Aorta (tissue), 5 donors: ENCODE results near the gene STIM1. TPM values are rescaled to one million over a fixed set of nuclear protein-coding genes. Genes with fewer than 3 reads are reported as not detected.
A peak's percentile ranks its signal among the peaks of the same experiment; 100 is the strongest.

Experiments used
- ATAC-seq: fragments of 200-7000 bp; cut with Tn5 transposase; one replicate; pipeline ENCODE4 v1.9.1; 2022; ENCODE audit warnings: moderate library complexity; ENCODE audit not compliant: low FRiP score
- DNase-seq, 2 donors: peaks; one replicate each; pipeline ENCODE4 v3.0.0-alpha.2; 2020
- H3K27ac ChIP-seq, 2 donors: one replicate each; pipeline ENCODE4 v1.5.1; 2013; ENCODE audit warnings: low read length in 2 of 2, mild to moderate bottlenecking in 2 of 2, moderate library complexity in 2 of 2, control low read depth in 1 of 2, inconsistent platforms in 1 of 2, low read depth in 1 of 2
- H3K27me3 ChIP-seq, 2 donors: one replicate each; pipeline ENCODE4 v1.6.1; 2013; ENCODE audit warnings: control low read depth in 1 of 2, low read length in 1 of 2, mild to moderate bottlenecking in 1 of 2, moderate library complexity in 1 of 2; ENCODE audit not compliant: insufficient read depth in 2 of 2, control insufficient read depth in 1 of 2
- H3K36me3 ChIP-seq, 2 donors: one replicate each; pipeline ENCODE4 v1.6.1; 2013; ENCODE audit warnings: control low read depth in 1 of 2, low read length in 1 of 2, mild to moderate bottlenecking in 1 of 2; ENCODE audit not compliant: insufficient read depth in 2 of 2, control insufficient read depth in 1 of 2
- H3K4me1 ChIP-seq, 2 donors: one replicate each; pipeline ENCODE4 v1.6.1; 2013; ENCODE audit warnings: low read length in 2 of 2, control low read depth in 1 of 2, mild to moderate bottlenecking in 1 of 2, moderate library complexity in 1 of 2; ENCODE audit not compliant: insufficient read depth in 2 of 2, control insufficient read depth in 1 of 2
- H3K4me3 ChIP-seq, 2 donors: one replicate each; pipeline ENCODE4 v1.5.1; 2013; ENCODE audit warnings: low read length in 2 of 2, control low read depth in 1 of 2, mild to moderate bottlenecking in 1 of 2
- H3K9me3 ChIP-seq: one replicate; pipeline ENCODE4 v1.6.1; 2013; ENCODE audit warnings: mild to moderate bottlenecking, low read length; ENCODE audit not compliant: control insufficient read depth
- WGBS, 2 donors: extraction: QIAGEN DNeasy Blood & Tissue Kit; methylation state at CpG; one replicate each; pipeline ENCODE4 v1.1.7; 2013; 5-methylcytosine and 5-hydroxymethylcytosine counted together
- intact Hi-C, 2 donors: fragments of 100-400 bp; cut with DNase I; formaldehyde crosslinking; loops; one replicate each; pipeline versions ENCODE4 v1.14.2 to v1.15.0; 2022
- polyA plus RNA-seq, 2 donors: library from polyadenylated mRNA; stranded (reverse); fragments of 200-250 nt; gene quantifications; one replicate each; pipeline ENCODE4 v1.2.3, GENCODE V29; 2013
- total RNA-seq, 2 donors: library from RNA; stranded (reverse); fragmentation: NEBNext Ultra II Directional; extraction: Animal tissue kit (Norgen Biotek cat#: 25700); gene quantifications; one replicate each; pipeline ENCODE4 v1.2.1, GENCODE V29; 2021
- donor health status: healthy with polysubstance abuse.
- donor health status: Bipolar disorder and iron deficiency.
- donor health status: DM: no; HTN: no; CAD: no.
- donor health status: DM: no; HTN: no; CAD: no.
- donor health status: DM: yes; HTN: yes; CAD: no.

STIM1 gene
- total and polyA plus RNA-seq, 4 donors: 14.9 to 69.5 (median 48.8) TPM

DNA sequence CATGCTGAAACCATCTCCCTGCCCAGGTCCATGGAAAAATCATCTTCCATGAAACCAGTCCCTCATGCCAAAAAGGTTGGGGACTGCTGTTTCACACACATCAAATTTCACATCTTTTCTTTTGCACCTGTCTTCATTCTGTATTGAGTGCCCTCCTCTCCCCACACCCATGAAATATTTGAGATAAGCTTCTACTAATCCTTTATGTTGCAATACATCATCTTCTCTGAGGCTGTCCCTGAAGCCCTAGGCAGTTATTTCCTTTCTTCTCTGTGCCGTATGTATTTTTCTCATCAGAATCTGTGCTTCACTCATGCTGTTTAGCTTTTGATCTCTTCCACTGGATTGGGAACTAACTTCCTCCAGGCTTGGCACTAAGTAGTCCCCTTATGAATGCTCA, 199.2 kb downstream of the STIM1 start:
- no peak overlapping the region for H3K4me3 ChIP-seq
- DNase-seq (no peak), ATAC-seq (no peak)
- intact Hi-C loops: no loop called here
- H3K27me3 ChIP-seq: no peaks in the 10 kb centered on the region
- 52 to 74% methylated on average over 1 of the region's 1 CpG for WGBS, 2 donors
- peaks cover 0 to 9% of the 10 kb centered on the region in 2 donors for H3K36me3 ChIP-seq
- H3K9me3 ChIP-seq: no peaks in the 10 kb centered on the region
- no peaks in the 10 kb centered on the region for H3K4me1 ChIP-seq
- no peak overlapping the region for H3K27ac ChIP-seq

DNA sequence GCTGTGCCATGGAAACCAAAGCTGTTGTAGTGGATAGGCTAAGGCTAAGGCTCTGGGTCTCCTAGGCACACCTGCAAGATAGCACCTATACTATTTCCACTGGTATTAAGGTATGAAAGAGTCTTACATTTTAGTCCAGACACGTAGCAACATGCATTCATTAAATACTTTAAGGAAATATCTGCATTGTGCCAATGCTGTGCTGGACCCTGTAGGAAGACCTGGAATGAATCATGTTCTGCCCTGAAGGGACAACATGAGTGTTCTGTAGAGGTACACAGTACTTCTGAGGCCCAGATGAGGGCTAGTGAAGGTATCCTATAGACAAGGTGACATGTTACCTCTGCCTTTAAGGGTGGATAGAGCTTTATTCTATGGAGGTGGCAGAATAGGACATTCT, 204.0 kb downstream of the STIM1 start:
- peaks cover 0 to 10% of the 10 kb centered on the region in 2 donors for H3K36me3 ChIP-seq
- H3K4me1 ChIP-seq: peaks cover 0 to 2% of the 10 kb centered on the region in 2 donors
- no peaks in the 10 kb centered on the region for H3K27me3 ChIP-seq
- peak overlapping the region in 1 of 2 donors; percentile 16 for H3K27ac ChIP-seq
- H3K4me3 ChIP-seq: no peak overlapping the region
- ATAC-seq: no peak
- DNase-seq: no peak
- H3K9me3 ChIP-seq: no peaks in the 10 kb centered on the region
- 72 to 81% methylated on average over 1 of the region's 1 CpG for WGBS, 2 donors
- intact Hi-C loops: no loop called here

DNA sequence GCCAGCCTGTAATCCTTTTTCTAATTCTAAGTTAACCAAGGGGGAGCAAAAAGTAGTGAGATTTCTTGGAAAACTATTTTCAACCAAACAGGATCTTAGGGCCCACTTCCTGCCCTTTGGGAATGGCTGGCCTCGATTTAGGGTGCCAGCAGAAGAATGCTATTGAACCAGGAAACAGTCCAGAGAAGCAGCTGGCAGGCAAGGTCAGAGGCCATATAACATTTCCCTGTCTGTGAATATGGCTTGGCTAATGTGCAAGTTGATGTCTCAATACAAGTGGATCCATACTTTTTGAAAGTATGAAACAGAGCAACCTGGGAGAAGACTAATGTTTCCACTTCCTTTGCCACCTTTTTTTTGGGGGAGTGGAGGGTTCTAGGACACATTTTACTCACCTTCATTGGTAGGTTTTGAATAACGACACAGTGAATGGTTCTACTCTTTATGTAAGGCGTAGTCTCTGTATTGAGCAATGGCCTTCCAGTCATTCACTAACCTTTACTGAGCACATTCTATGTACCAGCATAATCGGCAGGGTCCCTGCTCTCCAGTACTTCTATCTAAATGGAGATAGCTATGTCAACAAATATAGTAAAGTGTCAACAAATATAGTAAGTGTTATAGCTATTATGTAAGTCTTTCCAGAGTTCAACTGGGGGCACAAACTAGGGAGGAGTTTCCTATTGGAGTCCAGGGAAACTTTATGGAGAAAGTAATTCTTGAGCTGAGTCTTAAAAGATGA, 204.9 kb downstream of the STIM1 start:
- WGBS, 2 donors: 67 to 70% methylated on average over 4 of the region's 4 CpGs
- DNase-seq: no peak
- H3K27me3 ChIP-seq: no peaks in the 10 kb centered on the region
- peaks cover 0 to 10% of the 10 kb centered on the region in 2 donors for H3K36me3 ChIP-seq
- intact Hi-C loops: loop anchor here in 1 of 2 donors (10.0 kb wide), 1 partner anchor 116 kb away; no protein-coding TSS in a partner anchor
- no peak for ATAC-seq
- no peaks in the 10 kb centered on the region for H3K9me3 ChIP-seq
- no peak overlapping the region for H3K27ac ChIP-seq
- H3K4me3 ChIP-seq: no peak overlapping the region
- H3K4me1 ChIP-seq: peaks cover under 1 to 3% of the 10 kb centered on the region in 2 donors

DNA sequence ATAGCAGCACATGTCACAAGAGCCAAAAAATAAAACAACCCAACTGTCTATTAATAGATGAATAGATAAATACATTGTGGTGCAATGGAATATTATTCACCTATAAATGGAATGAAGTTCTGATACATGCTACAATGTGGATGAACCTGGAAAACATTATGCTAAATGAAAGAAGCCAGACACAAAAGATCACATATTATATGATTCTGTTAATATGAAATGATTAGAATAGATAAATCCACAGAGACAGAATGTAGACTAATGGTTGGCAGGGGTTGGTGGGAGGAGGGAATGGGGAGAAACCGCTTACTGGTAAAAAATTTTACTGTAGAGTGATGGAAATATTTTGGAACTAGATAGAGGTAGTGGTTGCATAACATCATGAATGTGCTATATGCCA, 206.2 kb downstream of the STIM1 start:
- Histone ChIP-seq H3K36me3 (peaks cover 0 to 7% of the 10 kb centered on the region in 2 donors), H3K4me1 (peaks cover 4 to 7% of the 10 kb centered on the region in 2 donors), H3K4me3 (no peak overlapping the region), H3K27me3 (no peaks in the 10 kb centered on the region), H3K9me3 (no peaks in the 10 kb centered on the region), H3K27ac (no peak overlapping the region)
- intact Hi-C loops: loop anchor here in 1 of 2 donors (10.0 kb wide), 1 partner anchor 117 kb away; no protein-coding TSS in a partner anchor
- ATAC-seq (no peak), DNase-seq (no peak)
- 52 to 60% methylated on average over 1 of the region's 1 CpG for WGBS, 2 donors

DNA sequence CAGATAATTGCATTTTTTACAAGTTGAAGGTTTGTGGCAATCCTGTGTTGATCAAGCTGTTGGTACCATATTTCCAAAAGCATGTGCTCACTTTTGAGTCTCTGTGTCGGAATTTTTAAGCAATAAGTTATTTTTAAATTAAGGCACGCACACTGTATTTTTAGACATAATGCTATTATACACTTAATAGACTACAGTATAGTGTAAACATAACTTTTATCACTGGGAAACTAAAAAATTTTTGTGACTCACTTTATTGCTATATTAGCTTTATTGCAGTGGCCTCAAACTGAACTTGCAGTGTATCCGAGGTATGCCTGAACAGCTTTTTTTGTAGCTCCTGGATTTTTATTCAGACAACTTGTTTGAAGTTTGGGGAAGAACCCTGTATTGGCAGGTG, 207.9 kb downstream of the STIM1 start:
- H3K36me3 ChIP-seq: peaks cover 0 to 7% of the 10 kb centered on the region in 2 donors
- DNase-seq (no peak), ATAC-seq (no peak)
- H3K9me3 ChIP-seq: no peaks in the 10 kb centered on the region
- no peak overlapping the region for H3K4me3 ChIP-seq
- peak overlapping the region in 1 of 2 donors; percentile 70 for H3K27ac ChIP-seq
- H3K4me1 ChIP-seq: peaks cover 4 to 7% of the 10 kb centered on the region in 2 donors
- 7 to 8% methylated on average over 3 of the region's 3 CpGs for WGBS, 2 donors
- H3K27me3 ChIP-seq: no peaks in the 10 kb centered on the region
- intact Hi-C loops: loop anchor here in 1 of 2 donors (10.0 kb wide), 1 partner anchor 119 kb away; no protein-coding TSS in a partner anchor

DNA sequence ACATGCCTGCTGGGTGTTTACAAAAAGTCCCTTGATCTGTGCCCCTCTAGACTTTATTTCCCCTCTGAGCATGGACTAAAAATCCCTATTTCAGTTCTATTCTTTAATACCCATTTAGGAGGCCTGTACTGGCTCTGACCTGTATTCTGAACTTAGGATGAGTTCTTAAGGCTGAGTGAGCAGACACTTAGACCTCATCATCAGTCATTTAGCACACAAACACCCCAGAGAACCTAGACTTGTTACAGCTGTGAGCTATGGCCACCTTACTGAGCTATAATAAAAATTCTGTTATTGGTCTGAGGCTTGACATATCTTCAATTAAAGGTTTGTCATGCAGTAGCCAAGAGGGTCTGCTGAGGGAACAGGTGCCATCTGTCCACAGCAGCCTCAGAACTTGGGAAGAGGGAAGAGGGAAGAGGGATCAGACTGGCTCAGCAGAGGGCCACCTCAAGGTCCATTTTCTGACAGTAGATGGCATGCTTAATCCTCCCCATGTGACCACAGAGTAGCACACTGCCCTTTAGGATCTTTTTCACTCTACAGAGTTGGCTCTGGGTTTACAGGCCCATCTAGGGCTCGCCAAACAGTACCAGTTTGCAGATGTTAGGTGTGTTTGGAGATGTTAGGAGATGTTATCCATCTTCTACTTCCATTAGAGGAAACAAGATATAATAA, 209.0 kb downstream of the STIM1 start:
- no peaks in the 10 kb centered on the region for H3K27me3 ChIP-seq
- peaks cover 4 to 7% of the 10 kb centered on the region in 2 donors for H3K4me1 ChIP-seq
- ATAC-seq: no peak
- intact Hi-C loops: loop anchor here in 1 of 2 donors (10.0 kb wide), 1 partner anchor 120 kb away; no protein-coding TSS in a partner anchor
- no peak for DNase-seq
- 79 to 90% methylated on average over 1 of the region's 1 CpG for WGBS, 2 donors
- H3K9me3 ChIP-seq: no peaks in the 10 kb centered on the region
- H3K36me3 ChIP-seq: peaks cover 0 to 3% of the 10 kb centered on the region in 2 donors
- peak overlapping the region; percentile 70 to 80 for H3K27ac ChIP-seq
- H3K4me3 ChIP-seq: no peak overlapping the region

DNA sequence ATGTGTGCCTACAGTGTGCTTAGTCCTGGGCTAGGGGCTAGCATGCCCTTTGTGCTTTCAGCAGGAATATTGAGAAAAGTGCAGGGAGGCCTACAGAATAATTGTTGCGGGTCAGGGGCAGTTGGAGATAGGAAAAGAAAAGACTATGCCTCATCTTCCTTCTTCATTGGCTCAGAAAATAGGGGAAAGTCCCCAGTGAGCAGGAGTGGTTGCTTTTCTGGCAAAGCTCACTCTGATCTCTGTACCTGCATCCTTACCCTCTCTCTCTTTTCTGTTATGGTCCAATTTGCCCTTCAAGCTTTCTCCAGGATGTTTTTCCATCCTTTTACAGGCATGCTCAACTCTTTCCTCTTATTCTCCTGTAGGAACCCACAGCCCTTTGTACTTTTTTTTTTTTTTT, 209.6 kb downstream of the STIM1 start:
- no peaks in the 10 kb centered on the region for H3K9me3 ChIP-seq
- intact Hi-C loops: loop anchor here in 1 of 2 donors (10.0 kb wide), 1 partner anchor 120 kb away; no protein-coding TSS in a partner anchor
- peaks cover 0 to 1% of the 10 kb centered on the region in 2 donors for H3K36me3 ChIP-seq
- ATAC-seq (no peak), DNase-seq (no peak)
- H3K4me1 ChIP-seq: peaks cover 4 to 7% of the 10 kb centered on the region in 2 donors
- H3K4me3 ChIP-seq: no peak overlapping the region
- peak overlapping the region; percentile 12 to 28 for H3K27ac ChIP-seq
- WGBS, 2 donors: 96 to 100% methylated on average over 1 of the region's 1 CpG
- H3K27me3 ChIP-seq: no peaks in the 10 kb centered on the region

DNA sequence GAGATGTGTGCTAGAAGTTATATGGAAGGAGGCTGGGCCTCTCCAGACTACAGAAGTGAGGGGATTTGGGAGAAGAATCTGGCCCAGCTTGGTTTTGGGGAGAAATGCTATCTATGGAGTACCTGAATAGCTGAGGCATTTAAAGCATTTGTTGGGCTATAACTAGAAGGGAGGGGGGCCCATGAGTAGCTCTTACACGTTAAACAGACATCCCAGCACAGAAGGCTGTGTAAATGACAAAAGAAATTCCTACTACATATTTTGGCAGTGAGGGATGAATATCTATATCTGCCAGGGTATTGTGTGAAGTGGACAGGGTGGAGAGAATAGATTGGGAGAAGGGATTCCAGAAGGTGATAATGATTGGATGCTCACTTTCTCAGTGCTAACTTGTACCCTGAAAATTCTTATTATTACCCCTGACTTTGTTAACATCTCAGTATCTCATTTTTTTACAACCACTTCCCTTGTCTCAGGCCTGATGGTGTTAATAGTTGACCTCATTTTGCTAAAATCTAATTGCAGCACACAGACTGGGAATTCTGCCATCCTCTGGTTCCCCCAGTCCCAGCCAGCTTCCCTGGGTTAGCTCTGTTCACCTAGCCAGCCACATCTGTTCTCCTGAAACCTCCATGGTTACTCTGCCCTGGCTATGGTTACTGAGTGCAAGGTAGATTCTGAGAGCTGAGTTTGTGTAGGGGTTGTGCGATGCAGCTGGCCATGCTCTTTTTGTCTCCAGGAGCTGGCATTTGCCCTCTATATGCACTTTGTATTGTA, 210.3 kb downstream of the STIM1 start:
- no peaks in the 10 kb centered on the region for H3K9me3 ChIP-seq
- DNase-seq: no peak
- intact Hi-C loops: loop anchor here in 1 of 2 donors (10.0 kb wide), 1 partner anchor 121 kb away; no protein-coding TSS in a partner anchor
- no peaks in the 10 kb centered on the region for H3K36me3 ChIP-seq
- peaks cover 4 to 7% of the 10 kb centered on the region in 2 donors for H3K4me1 ChIP-seq
- no peak overlapping the region for H3K4me3 ChIP-seq
- H3K27ac ChIP-seq: peak overlapping the region; percentile 28 to 71
- H3K27me3 ChIP-seq: no peaks in the 10 kb centered on the region
- WGBS, 2 donors: 21 to 24% methylated on average over 2 of the region's 2 CpGs
- ATAC-seq: peak; percentile 44
